K562 (cell line): ENCODE data around the gene HTT-AS. TPM values are rescaled to one million over a fixed set of nuclear protein-coding genes. Genes with fewer than 3 reads are reported as not detected.

Experiments used
- ATAC-seq: fragments of 200-7000 bp; cut with Tn5 transposase; 3 replicates; pipeline ENCODE4 v1.9.1; 2020; ENCODE audit warnings: moderate library complexity
- BruUV-seq: library from RNA; stranded (reverse); fragments of 400-500 nt; replicated peaks from 2 replicates; lab custom pipeline; 2021; lab: Mats Ljungman, UMichigan
- CTCF ChIA-PET: fragments of 300-600 bp; formaldehyde crosslinking; extraction: SDS; loops from one replicate; lab custom pipeline; 2021; ENCODE audit warnings: low intra/inter-chr PET ratio; lab: Yijun Ruan, JAX
- POLR2A ChIA-PET: fragments of 300-600, 350-650 bp; sonication (Branson Sonifier 250); formaldehyde crosslinking; extraction: SDS; loops from one replicate; lab custom pipeline; 2021; ENCODE audit warnings: antibody characterized with exemption, inconsistent platforms; lab: Yijun Ruan, JAX
- DNase-seq, 4 experiments: peaks; one replicate each; pipeline versions ENCODE4 v3.0.0 to v3.0.0-alpha.2; 2011 to 2018; ENCODE audit warnings: low spot score in 3 of 4, mixed read lengths in 3 of 4; ENCODE audit errors: extremely low read depth in 1 of 4
- FAIRE-seq: peaks from 2 replicates; lab custom pipeline; 2011; peaks lifted over from hg19 to GRCh38; lab: Jason Lieb, UNC
- H2AFZ ChIP-seq: 2 replicates; pipeline ENCODE4 v1.6.0; 2011; ENCODE audit warnings: low read depth, low read length, control low read depth, inconsistent platforms
- H3K27ac ChIP-seq: fragments of 200-600 bp; 3 replicates; pipeline ENCODE4 v1.8.0; 2011; ENCODE audit warnings: low read depth, mild to moderate bottlenecking, control low read depth, inconsistent platforms, low read length, moderate library complexity, mixed read lengths; ENCODE audit errors: extremely low read depth
- H3K27me3 ChIP-seq, 2 experiments: fragments of 300-600 bp in 1 of 2; 2 replicates in 1 of 2; 3 replicates in 1 of 2; pipeline versions ENCODE4 v1.6.0 to v1.8.0; 2011; ENCODE audit warnings: inconsistent platforms in 2 of 2, low read length in 2 of 2, mild to moderate bottlenecking in 1 of 2, mixed read lengths in 1 of 2, moderate library complexity in 1 of 2; ENCODE audit not compliant: control insufficient read depth in 2 of 2, insufficient read depth in 2 of 2
- H3K36me3 ChIP-seq: fragments of 300-600 bp; 3 replicates; pipeline ENCODE4 v1.8.0; 2011; ENCODE audit warnings: mild to moderate bottlenecking, low read length, inconsistent platforms; ENCODE audit not compliant: control insufficient read depth, insufficient read depth
- H3K4me1 ChIP-seq, 2 experiments: fragments of 200-600 bp in 1 of 2; replicated peaks in 1 of 2; 2 replicates in 1 of 2; 3 replicates in 1 of 2; pipeline versions ENCODE4 v1.5.1 to v1.8.0; 2011; ENCODE audit warnings: inconsistent platforms in 2 of 2, low read length in 2 of 2, mild to moderate bottlenecking in 1 of 2, mixed read lengths in 1 of 2, moderate library complexity in 1 of 2; ENCODE audit not compliant: control insufficient read depth in 2 of 2, insufficient read depth in 2 of 2
- H3K4me2 ChIP-seq: 2 replicates; pipeline ENCODE4 v1.6.1; 2011; ENCODE audit warnings: low read length, control low read depth, inconsistent platforms, mixed read lengths; ENCODE audit not compliant: insufficient read depth
- H3K4me3 ChIP-seq: fragments of 200-600 bp; sonication (generic), shearing (Covaris generic); 2 replicates; pipeline ENCODE4 v1.5.1; 2016; ENCODE audit warnings: control low read depth, inconsistent platforms
- H3K79me2 ChIP-seq: fragments of 200-600 bp; 3 replicates; pipeline ENCODE4 v1.8.0; 2011; ENCODE audit warnings: low read length, inconsistent platforms; ENCODE audit not compliant: control insufficient read depth, insufficient read depth
- H3K9ac ChIP-seq, 2 experiments: 2 replicates each; pipeline versions ENCODE4 v1.6.0 to v1.6.1; 2011; ENCODE audit warnings: low read depth in 2 of 2, low read length in 2 of 2, control low read depth in 1 of 2, inconsistent platforms in 1 of 2, mild to moderate bottlenecking in 1 of 2, mixed read lengths in 1 of 2; ENCODE audit not compliant: insufficient read depth in 1 of 2
- H3K9me1 ChIP-seq: one replicate; pipeline ENCODE4 v1.6.0; 2011; ENCODE audit warnings: inconsistent platforms, mild to moderate bottlenecking, low read length, moderate library complexity; ENCODE audit not compliant: control insufficient read depth, insufficient read depth
- H3K9me3 ChIP-seq: replicated peaks from 2 replicates; pipeline ENCODE4 v1.5.1; 2011; ENCODE audit warnings: low read depth, low read length, inconsistent platforms; ENCODE audit not compliant: control insufficient read depth, insufficient read depth
- H4K20me1 ChIP-seq: replicated peaks from 2 replicates; pipeline ENCODE4 v1.6.1; 2011; ENCODE audit warnings: low read length, inconsistent platforms, mixed read lengths; ENCODE audit not compliant: control insufficient read depth, insufficient read depth
- ARHGAP35 ChIP-seq: fragments of 450-650 bp; IDR thresholded peaks from 2 replicates; pipeline ENCODE4 v1.6.1; 2018; ENCODE audit not compliant: partially characterized antibody
- BHLHE40 ChIP-seq: IDR thresholded peaks from 2 replicates; pipeline ENCODE4 v1.6.1; 2011; ENCODE audit warnings: low read length, improper control_type of control experiment
- CEBPB ChIP-seq: fragments of 450-650 bp; IDR thresholded peaks from 2 replicates; pipeline ENCODE4 v1.6.1; 2016; ENCODE audit warnings: missing genetic modification characterization, missing compliant biosample characterization
- FOXA3 ChIP-seq, 2 experiments: fragments of 450-650 bp in 1 of 2; sonication (generic) in 1 of 2; formaldehyde crosslinking; IDR thresholded peaks in 1 of 2; conservative IDR thresholded peaks in 1 of 2; 2 replicates each; pipeline versions ENCODE4 v1.4.0 to v1.8.0; 2020 to 2022; ENCODE audit warnings: mild to moderate bottlenecking in 2 of 2, missing genetic modification reagents in 1 of 2
- HMG20A ChIP-seq: fragments of 450-650 bp; formaldehyde crosslinking; conservative IDR thresholded peaks from 2 replicates; pipeline ENCODE4 v1.4.0; 2020; ENCODE audit warnings: mild to moderate bottlenecking, mixed read lengths
- MYNN ChIP-seq, 2 experiments: sonication (generic); formaldehyde crosslinking in 1 of 2; IDR thresholded peaks; 2 replicates each; pipeline versions ENCODE4 v1.5.0 to v1.6.1; 2016 to 2020; ENCODE audit warnings: antibody characterized with exemption in 1 of 2, missing genetic modification reagents in 1 of 2
- PBX2 ChIP-seq, 2 experiments: IDR thresholded peaks in 1 of 2; conservative IDR thresholded peaks in 1 of 2; 2 replicates each; pipeline ENCODE4 v1.6.1; 2016; ENCODE audit warnings: low read depth in 2 of 2, mild to moderate bottlenecking in 1 of 2, missing compliant biosample characterization in 1 of 2, missing genetic modification characterization in 1 of 2, moderate library complexity in 1 of 2
- SP2 ChIP-seq: IDR thresholded peaks from 2 replicates; pipeline ENCODE4 v1.6.1; 2011; ENCODE audit warnings: mild to moderate bottlenecking, low read depth, low read length, moderate library complexity; ENCODE audit not compliant: poor library complexity, severe bottlenecking; ENCODE audit errors: extremely low read depth
- ZBTB7A ChIP-seq: IDR thresholded peaks from 2 replicates; pipeline ENCODE4 v1.6.1; 2011; ENCODE audit warnings: low read depth, mild to moderate bottlenecking, low read length, moderate library complexity, borderline replicate concordance; ENCODE audit not compliant: control insufficient read depth
- ZNF143 ChIP-seq: sonication (generic); formaldehyde crosslinking; IDR thresholded peaks from 2 replicates; pipeline ENCODE4 v1.9.0; 2022; ENCODE audit warnings: mild to moderate bottlenecking, missing genetic modification reagents
- ZNF197 ChIP-seq: fragments of 200-800 bp; sonication (Bioruptor generic); IDR thresholded peaks from 2 replicates; pipeline ENCODE4 v1.6.1; 2016; ENCODE audit warnings: low read depth, missing genetic modification characterization, missing compliant biosample characterization
- ZNF668 ChIP-seq: fragments of 250-450 bp; sonication (Bioruptor Pico); IDR thresholded peaks from 2 replicates; pipeline ENCODE4 v1.8.0; 2022; ENCODE audit warnings: mild to moderate bottlenecking, inconsistent platforms
- WGBS: fragments of 100-300 bp; shearing (Covaris generic); methylation state at CpG from one replicate; pipeline ENCODE4 v1.1.6; 2016; ENCODE audit warnings: low coverage, mixed read lengths; ENCODE audit not compliant: insufficient coverage; ENCODE audit errors: missing lambda C conversion rate; 5-methylcytosine and 5-hydroxymethylcytosine counted together
- in situ Hi-C: fragments of 300-500 bp; cut with MboI; formaldehyde crosslinking; loops from 4 replicates; pipeline ENCODE4 v1.15.0; 2018; ENCODE audit warnings: inconsistent platforms, mixed read lengths
- intact Hi-C: fragments of 100-400 bp; cut with micrococcal nuclease; formaldehyde crosslinking; loops from 2 replicates; pipeline ENCODE4 v1.14.2; 2022
- polyA plus RNA-seq, 8 experiments: library from polyadenylated mRNA; depleted of rRNA in 4 of 8; stranded (reverse) in 5 of 8; unstranded in 3 of 8; fragments of >200 nt; fragmentation: Nextera tagmentation in 2 of 8; fragmentation: Illumina TruSeq in 1 of 8; extraction: Ambion mirVana in 2 of 8; extraction: Trizol in 1 of 8; gene quantifications; 2 replicates each; pipeline versions ENCODE4 v1.2.1 to v1.2.3, GENCODE V29; 2011 to 2014; ENCODE audit warnings: inconsistent platforms in 1 of 8, missing spikeins in 1 of 8
- total RNA-seq, 7 experiments: library from RNA; depleted of rRNA in 6 of 7; stranded (reverse); fragments of >200 nt in 6 of 7; fragmentation: Illumina TruSeq in 2 of 7; extraction: Trizol in 2 of 7; gene quantifications; 2 replicates each; pipeline versions ENCODE4 v1.2.1 to v1.2.3, GENCODE V29; 2011 to 2021; ENCODE audit warnings: low replicate concordance in 1 of 7
- TF ChIP-seq, protein P1 (sequence below): fragments of 250-450 bp; sonication (Bioruptor Pico); IDR thresholded peaks from 2 replicates; pipeline ENCODE4 v1.5.0; 2021; ENCODE audit warnings: mild to moderate bottlenecking, moderate library complexity

Gene HTT-AS
- total and polyA plus RNA-seq, 9 of the 15 experiments (the other 6 are each of a cell fraction or from before 2014, with no cell fraction given): not detected

DNA sequence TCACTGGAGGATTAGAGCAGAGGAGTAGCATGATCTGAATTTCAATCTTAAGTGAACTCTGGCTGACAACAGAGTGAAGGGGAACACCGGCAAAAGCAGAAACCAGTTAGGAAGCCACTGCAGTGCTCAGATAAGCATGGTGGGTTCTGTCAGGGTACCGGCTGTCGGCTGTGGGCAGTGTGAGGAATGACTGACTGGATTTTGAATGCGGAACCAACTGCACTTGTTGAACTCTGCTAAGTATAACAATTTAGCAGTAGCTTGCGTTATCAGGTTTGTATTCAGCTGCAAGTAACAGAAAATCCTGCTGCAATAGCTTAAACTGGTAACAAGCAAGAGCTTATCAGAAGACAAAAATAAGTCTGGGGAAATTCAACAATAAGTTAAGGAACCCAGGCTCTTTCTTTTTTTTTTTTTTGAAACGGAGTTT is 5.4 kb upstream of the HTT-AS start (continued):
- TF ChIP-seq MYNN (IDR thresholded peaks at IDR 0.05): peak; percentile 81
- TF ChIP-seq MYNN (CRISPR knock-in tag; IDR thresholded peaks at IDR 0.05): no peak
- TF ChIP-seq CEBPB (tag): peak; percentile 65
- TF ChIP-seq HMG20A (CRISPR knock-in tag): no peak
- TF ChIP-seq BHLHE40: peak; percentile 22; the same call in 1 of the 2 replicates
- TF ChIP-seq, protein P1, sequence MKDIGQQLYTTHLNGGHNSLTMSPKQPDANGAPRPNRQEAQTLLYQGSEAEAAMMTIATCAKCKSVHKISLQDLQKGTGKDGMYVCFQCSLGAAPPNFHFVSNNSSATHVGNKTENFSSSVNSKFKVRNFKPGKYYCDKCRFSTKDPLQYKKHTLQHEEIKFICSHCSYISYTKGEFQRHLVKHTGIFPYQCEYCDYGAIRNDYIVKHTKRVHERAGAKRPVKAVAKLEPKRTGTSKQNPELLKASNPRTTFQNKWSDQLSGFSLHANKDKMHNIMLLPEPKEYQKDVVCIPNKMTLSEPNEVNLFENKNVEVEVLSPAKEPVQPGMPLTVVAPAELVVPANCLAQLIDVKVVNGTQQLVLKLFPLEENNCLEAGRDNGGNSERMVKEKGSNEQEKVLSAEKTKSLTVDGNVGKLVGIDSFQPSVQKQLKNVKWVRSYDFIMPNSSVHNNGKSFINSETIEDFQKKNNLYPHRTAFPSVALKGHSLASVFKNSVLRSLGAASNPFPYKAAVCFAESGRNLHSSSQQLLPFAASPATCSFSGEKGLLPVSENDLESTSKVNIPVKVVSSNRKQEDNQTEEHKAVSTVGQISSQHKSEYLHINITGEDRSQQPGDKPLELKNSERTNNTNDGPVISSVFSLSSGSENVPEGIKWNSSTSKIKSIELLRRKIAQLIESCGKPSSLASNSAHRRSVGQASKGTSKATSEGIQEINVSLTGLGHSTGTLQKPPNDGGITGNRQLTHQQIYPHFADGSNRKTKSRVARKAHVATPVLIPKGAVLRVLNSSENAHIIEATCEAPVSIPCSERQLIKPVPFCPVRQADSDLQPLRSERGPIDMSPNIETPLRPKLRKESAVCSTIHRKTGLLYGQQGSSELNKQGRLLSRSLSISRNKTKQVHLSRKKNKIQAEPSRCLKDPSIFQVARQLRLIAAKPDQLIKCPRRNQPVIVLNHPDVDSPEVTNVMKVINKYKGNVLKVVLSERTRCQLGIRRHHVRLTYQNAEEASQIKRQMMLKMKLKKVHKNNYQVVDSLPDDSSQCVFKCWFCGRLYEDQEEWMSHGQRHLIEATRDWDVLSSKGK (CRISPR knock-in tag): no peak

DNA sequence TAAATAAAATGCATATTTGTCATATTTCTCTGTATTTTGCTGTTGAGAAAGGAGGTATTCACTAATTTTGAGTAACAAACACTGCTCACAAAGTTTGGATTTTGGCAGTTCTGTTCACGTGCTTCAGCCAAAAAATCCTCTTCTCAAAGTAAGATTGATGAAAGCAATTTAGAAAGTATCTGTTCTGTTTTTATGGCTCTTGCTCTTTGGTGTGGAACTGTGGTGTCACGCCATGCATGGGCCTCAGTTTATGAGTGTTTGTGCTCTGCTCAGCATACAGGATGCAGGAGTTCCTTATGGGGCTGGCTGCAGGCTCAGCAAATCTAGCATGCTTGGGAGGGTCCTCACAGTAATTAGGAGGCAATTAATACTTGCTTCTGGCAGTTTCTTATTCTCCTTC is 3.5 kb upstream of the HTT-AS start:
- Histone ChIP-seq H4K20me1 (peaks cover 28% of the 10 kb centered on the region), H2AFZ (no peak overlapping the region), H3K4me3 (no peak overlapping the region), H3K4me1 (peaks cover 28 to 32% of the 10 kb centered on the region in 2 experiments), H3K79me2 (peaks cover 53% of the 10 kb centered on the region), H3K36me3 (0 out of 3 replicates have a peak, but pooled peaks cover 4% of the 10 kb centered on the region), H3K27ac (no peak overlapping the region), H3K27me3 (no peaks in the 10 kb centered on the region), H3K9me1 (peaks cover 5% of the 10 kb centered on the region), H3K9me3 (no peaks in the 10 kb centered on the region; the same call in 1 of the 2 replicates), H3K9ac (no peak overlapping the region), H3K4me2 (no peak overlapping the region)
- BruUV-seq: no TSS peak
- ChIA-PET CTCF (no interaction called here), POLR2A (interaction anchor here (0.7 kb wide), 1 partner anchor 539 kb away, joined by 3 read pairs; no protein-coding TSS in a partner anchor)
- FAIRE-seq: no peak
- ATAC-seq: no peak
- in situ Hi-C loops (no loop called here), intact Hi-C loops (no loop called here)
- no peak for DNase-seq
- WGBS: 77% methylated on average over 2 of the region's 2 CpGs
- TF ChIP-seq ZNF197 (CRISPR knock-in tag) (no peak), FOXA3 (CRISPR knock-in tag; conservative IDR thresholded peaks at IDR 0.05 in 1 of 2, IDR thresholded peaks at IDR 0.05 in 1 of 2) (no peak), ZNF143 (CRISPR knock-in tag) (no peak), ZNF668 (CRISPR knock-in tag) (no peak), PBX2 (CRISPR knock-in tag; IDR thresholded peaks at IDR 0.05; ENCODE audit: low read depth) (no peak), PBX2 (tag; conservative IDR thresholded peaks at IDR 0.05; ENCODE audit: low read depth) (no peak), ARHGAP35 (no peak), ZBTB7A (no peak), SP2 (no peak)
